HG03521 (cell line): ENCODE results near the gene GFER.
"Not testable (repeated sequence)": the region's sequence is repeated elsewhere in the genome, so short reads cannot be mapped to it uniquely, and the experiment has no call there.

ENCODE experiments used
- ATAC-seq: cut with Tn5 transposase; IDR thresholded peaks from one replicate; pipeline ENCODE4 v1.9.1; 2021; ENCODE audit warnings: mild to moderate bottlenecking, moderate library complexity; ENCODE audit not compliant: unreplicated experiment

Gene GFER

DNA sequence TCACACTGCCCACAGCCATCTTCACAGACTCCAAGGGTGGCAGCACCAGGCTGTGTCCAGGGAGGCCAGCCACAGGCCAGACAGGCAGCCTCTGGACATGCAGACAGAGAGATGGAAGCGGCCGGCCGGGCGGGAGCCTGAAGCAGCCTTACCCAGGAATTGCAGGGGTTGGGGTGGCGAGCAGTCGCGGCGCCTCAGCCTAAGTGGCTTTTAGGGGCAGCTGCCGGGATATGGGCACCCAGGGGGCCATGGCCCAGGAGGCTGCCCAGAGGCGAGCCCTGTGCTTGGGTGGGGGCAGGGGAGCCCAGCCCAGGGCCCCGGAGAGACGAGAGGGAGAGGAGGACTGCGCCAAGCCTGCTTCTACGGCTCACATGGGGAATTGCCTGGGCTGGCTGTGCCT, 41.3 kb downstream of the GFER start:
- no peak for ATAC-seq

DNA sequence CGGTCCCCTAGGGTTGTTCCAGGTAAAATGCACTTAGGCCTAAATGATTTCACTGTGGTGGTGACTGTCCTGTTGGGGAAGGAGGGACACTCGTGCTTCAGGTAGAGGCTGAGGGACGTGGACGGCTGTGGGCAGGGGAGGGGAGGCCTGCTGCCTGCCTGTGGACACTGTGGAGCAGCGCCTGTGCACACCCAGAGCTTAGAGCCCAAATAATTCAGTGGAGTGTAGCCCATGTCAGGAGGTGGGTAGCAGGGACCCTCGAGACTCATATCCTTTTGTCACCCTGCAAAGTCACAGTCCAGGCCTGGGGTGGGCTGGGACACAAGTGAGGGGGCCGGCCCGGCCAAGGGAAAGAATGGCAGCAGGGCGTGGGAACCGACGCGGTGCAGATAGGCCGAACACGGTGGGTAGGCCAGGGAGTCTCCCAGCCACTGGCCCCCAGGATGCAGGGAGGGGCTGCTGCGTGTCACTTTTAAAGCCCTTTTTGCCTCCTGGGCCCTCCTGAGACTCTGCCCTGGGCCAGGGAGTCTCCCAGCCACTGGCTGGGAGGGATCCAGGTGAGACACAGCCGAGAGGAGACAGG, 42.0 kb downstream of the GFER start:
- no peak for ATAC-seq

DNA sequence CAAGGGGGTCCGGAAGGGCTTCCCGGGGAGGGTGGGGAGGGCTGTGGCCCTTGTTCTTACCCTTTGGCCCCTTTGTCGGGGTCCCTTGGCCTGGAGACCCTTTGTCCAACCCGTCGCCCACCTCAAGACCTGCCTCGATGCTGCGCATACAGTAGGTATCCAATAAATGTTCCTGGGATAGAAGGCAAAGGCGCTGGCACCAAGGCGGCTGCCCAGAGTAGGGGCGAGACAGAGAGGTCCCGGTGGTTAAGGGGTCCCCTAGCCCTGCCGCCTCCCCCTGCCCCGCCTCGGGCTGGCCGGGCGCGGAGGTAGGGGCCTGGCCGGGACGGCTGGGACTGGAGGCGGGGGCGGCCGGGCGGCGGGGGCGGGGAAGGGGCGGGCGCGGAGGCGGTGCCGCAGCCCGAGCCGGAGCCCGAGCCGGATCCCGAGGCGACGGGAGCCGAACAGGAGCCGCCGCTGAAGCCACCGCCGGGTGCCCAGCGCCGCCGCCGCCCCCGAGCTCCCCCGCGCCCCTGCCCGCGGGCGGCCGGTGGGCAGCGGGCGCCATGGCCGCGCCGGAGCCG, 42.5 kb downstream of the GFER start, which contains the start of gene NHERF2:
Gene NHERF2, plus strand, starts transcription at position 442 of the 563 bp plus-strand sequence. Its CDS starts 104 bp downstream, at position 546.
- no peak for ATAC-seq

DNA sequence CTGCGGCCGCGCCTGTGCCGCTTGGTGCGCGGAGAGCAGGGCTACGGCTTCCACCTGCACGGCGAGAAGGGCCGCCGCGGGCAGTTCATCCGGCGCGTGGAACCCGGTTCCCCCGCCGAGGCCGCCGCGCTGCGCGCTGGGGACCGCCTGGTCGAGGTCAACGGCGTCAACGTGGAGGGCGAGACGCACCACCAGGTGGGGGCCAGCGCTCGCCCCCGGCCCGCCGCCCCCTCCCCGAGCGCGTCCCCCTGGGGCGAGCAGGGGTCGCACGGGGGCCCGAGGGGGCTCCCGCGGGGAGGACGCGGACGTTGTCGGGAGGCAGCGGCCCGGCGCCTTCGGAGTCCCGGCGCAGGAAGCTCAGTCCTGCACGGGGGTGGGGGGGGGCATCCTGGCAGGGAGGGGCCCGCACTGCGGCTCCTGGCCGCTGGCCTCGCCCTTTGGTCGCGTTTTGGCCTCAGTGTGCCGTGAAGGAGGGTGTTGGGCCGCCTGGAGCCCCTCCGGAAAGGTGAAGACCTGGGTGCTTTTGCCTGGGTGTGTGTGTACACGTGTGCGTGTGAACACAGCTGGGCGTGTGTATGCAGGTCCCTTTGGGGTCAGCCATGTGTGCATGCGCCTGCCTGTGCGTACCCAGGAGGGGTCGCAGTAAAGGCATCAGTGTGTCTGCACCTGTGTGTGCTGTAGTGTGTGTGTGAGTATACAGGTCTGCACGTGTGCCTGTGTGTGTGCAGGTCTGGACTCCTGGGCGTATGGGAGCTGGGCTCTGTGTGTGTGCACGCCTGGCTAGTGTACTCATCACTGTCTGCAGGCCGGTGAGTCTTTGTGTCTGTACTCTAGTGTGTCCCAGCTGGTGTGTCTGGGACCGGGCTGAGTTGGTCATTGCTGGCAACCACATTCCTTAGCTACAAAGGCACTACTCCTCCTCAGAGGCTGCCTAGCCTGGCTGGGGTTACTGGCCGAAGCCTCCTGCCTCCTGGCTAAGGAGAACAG, 43.3 kb downstream of the GFER start:
- no peak for ATAC-seq

DNA sequence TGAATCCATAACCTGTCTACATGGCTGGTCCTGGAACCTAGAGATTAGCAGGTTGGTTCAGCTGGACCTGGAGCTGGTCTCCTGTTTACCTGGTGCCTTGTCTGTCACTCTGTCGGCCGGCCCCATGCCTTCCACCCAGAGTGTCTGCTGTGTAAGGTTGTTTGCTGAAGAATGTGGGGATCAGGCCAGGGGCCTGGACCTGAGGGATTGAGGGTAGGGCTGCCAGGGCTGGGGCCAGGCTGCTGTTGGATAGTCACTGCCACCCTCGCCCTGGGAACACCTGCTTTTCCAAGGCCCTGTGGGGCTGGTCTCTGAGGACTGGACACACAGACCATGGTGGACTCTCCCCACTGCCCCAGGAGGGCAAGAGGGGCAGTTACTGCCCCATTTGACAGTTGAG, 44.2 kb downstream of the GFER start:
- no peak for ATAC-seq

DNA sequence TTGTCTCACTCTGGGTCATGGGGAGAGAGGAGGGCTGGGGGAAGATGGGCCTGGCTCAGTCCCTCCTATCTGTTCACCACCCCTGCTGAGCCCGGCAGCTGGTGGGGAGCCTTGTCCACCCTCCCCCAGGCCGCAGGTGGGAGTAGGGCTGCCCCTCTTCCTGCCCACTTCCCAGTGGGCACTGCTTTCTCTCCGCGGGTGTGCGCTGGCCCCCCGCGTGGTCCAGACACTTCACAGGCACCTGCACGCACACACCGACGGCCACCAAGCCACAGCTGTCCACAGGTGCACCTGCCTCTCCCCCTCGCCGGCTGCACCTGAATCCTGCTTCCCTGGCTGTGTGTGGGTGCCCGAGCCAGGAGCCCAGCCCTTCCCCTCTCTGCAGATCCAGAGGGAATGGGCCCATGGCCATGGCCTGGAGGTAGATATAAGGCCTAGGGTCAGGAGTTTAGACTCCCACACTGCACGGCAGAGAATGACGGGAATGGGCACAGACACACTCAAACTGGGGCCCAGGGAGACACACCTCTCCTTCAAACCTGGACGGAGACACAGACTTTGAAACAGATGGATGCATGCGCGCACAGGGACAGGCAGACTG, 44.7 kb downstream of the GFER start:
- ATAC-seq = no peak

DNA sequence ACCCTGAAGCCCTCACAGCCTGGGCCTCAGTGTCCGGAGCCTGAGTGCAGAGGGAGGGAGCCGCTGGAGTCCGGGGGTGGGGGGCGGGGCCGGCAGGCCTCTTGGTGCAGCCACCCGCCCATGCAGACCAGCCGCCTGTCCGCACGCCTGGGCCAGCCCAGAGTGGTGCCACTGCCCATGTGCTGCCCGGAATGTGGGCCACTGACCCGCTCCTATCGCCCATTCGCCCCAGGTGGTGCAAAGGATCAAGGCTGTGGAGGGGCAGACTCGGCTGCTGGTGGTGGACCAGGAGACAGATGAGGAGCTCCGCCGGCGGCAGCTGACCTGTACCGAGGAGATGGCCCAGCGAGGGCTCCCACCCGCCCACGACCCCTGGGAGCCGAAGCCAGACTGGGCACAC, 45.4 kb downstream of the GFER start:
- no peak for ATAC-seq

DNA sequence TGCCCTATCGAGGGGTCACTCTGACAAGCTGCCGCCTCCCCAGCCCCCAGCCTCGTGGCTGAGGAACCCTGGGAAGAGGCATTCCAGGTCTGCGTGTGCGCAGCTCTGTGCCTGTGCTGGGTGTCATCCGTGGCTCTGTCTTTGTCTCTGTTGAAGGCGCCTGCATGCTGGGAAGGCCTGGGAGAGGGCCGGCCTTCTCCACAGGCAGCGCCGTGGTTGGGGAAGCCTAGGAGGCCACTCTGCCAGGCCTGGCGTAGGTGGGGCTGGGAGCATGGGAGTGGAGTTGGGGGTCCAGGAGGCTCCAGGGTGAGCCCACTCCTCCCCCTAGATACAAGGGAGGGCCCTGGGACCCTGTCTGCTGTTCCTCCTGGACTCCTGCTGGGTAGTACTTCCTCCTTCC, 46.0 kb downstream of the GFER start:
- no peak for ATAC-seq

DNA sequence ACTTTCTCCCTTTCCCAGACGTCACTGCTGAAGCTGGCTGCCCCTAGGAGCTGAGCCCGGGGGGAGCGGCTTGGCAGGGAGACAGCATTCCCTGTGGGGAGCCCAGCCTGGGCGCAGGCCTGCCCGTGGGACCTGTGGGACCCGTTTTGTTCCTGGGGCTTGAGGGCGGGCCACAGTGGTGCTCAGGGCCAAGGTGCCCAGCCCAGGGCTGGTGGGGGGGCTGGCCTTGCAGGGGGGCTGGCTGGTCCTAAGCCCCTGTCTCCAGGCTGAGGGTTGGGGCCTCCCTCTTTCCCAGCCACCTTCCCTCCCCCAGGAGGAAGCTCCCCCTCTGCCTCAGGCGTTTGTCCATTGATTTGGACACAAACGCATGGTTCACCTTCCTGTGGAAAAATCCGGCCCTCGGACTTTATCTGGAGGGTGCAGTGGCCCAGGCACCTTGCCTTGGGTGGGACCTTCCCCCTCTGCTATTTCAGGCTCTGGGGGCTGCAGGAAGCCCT, 47.1 kb downstream of the GFER start:
- ATAC-seq = no peak

DNA sequence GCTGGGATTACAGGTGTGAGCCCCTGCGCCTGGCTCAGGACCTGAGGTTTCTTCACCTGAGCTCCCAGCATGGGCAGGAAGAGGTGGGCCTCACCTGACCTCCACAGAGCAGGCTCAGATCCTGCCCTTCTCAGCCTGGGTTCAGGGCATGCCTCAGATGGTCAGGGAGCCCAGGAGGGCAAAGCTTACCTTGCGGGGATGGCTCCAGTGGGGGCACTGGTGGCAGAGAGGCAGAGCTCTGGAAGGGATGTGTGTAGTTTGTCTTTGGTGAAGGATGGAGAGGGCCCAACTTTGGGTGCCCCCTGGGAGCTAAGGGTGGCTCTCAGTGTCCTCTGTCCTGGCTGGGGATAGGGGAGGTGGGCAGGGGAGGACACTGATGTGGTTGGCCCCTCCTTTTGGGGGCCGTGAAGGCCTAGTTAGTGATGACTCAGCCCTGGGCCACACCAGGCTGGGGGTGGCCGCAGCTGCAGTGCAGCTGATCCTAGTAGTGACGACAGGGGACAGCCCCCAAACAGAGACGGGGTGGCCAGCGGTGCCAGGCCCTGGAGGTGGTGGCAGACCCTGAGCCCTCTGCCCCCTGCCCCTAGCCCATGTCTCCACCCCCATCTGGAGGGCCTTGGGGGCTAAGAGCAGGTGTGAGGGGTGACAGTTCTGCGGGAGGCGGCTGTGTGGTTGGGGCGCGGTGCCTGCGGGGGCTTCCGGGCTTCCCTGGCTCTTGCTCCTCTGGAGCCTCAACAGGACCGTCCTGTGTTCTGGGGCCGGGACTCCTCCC, 48.5 kb downstream of the GFER start:
- no peak for ATAC-seq

DNA sequence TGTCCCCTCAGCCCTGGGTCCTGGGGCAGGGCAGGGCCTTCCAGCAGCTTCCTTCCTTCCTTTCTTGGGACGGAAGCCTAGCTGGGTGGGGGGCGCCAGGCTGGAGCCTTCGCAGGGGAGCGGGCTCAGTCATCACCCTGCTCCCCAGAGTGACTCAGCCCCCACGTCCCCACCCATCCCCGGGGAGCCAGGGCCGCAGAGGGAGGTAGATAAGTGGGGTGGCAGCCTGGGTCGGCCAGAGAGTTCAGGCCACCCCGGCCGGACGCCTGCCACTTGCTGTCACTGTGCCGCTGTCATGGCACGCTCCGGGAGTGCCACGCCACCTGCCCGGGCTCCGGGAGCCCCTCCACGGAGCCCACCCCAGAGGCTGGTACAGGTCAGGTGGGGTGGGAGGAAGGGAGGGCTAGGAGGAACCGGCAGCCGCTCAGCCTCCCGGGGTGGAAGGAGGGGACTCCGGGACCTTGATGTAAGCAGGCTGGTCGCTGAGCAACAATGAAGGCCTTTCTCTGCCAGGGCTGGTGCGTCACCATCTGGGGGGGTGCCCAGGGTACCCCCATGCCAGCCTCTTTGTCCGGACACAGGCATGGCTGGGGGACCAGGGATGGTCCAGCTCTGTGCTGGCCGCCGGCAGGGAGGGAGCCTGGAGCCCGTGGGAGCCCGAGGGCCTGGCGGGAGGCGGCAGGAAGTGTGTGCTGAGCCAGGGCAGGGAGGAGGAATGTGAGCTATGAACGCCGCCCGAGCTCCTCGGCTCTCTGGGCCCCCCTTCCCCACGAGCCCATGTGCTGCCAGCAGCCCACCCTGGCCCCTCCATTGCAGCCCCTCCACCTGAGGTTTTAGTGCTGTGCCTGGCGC, 49.3 kb downstream of the GFER start:
- no peak for ATAC-seq

DNA sequence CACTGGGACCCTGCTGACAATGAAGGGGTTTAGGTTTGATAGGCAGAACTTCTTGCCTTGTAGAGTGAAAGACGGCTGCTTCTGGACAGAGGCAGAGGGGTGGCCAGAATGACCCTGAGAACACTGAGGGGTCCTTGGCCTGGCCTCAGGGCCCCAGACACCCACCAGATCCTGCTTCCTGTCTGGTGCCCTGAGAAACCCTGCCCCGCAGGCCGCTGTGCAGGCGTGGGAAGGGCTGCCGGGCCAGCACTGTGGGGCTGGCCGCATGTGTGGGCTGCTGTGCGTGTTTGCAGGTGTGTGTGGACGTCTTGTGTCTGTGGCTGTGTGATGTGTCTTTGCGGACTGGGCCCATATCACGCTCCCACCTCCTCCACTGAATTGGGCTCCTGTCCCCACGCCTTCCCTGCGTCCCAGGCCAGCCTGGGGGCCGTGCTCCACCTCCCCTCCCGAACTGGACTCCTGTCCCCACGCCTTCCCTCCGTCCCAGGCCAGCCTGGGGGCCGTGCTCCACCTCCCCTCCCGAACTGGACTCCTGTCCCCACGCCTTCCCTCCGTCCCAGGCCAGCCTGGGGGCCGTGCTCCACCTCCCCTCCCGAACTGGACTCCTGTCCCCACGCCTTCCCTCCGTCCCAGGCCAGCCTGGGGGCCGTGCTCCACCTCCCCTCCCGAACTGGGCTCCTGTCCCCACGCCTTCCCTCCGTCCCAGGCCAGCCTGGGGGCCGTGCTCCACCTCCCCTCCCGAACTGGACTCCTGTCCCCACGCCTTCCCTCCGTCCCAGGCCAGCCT, 50.1 kb downstream of the GFER start:
- not testable (repeated sequence) for ATAC-seq

DNA sequence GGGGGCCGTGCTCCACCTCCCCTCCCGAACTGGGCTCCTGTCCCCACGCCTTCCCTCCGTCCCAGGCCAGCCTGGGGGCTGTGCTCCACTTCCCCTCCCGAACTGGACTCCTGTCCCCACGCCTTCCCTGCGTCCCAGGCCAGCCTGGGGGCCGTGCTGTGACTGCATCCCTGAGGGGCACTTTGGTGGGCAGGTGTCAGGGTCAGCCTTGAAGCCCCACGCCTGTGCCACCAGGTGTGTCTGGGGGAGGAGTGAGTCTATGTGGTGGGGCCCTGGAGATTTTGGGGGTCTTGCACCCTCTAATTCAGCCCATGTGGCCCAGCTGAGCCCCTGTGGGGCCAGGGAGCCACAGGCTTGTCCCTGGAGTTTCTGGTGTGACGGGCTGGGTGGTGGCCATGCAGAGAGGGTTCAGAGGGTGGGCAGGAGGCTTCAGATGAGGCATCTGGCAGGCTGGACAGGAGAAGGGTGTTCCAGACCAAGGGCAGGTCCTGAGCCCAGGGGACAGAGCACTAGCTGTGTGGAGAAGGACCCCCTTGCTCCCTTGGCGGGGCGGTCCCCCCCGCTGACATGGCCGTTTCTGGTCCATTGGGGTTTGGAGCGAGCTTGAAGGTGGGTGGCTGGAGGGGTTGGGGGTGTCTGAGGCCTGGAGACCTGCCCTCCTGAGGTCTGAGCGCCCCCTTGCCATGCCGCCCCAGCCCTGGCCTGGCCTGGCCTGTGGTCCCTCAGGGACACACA, 50.9 kb downstream of the GFER start:
- ATAC-seq = no peak

DNA sequence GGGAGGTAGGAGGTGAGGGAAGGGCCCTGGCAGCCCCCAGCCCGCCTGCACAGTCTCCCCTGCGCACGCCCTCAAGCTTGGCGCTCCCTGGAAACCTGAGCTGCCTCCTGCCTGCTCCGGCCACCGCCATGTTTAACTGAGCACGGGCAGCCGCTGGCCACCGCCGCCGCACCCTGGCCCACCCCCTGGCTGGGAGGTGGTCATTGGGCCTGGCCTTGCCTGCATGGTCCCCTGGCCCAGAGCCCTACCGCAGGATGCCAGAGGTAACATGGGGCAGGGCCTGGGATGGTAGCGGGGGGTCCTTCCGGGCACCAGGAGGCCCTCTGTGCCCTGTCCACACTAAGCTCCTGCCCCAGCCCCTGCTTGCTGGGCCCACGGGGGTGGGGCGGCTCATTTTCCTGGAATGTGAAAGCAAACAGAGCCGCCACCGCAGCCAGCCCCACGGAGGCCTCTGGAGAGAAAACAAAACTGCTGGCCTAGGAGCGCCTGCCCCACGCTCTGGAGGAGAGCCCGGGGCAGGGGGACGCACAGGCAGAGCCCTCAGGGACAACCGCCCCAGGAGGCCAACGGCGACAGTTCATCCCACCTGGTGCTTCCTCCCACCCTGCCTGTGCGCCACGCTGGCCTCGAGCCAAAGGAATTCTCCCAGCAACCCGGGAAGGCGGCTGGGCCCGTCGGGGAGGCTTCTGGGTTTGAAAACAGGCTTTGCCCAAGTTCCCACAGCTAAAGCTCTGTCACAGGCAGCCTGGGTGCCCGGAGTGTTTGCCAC, 51.6 kb downstream of the GFER start:
- no peak for ATAC-seq

DNA sequence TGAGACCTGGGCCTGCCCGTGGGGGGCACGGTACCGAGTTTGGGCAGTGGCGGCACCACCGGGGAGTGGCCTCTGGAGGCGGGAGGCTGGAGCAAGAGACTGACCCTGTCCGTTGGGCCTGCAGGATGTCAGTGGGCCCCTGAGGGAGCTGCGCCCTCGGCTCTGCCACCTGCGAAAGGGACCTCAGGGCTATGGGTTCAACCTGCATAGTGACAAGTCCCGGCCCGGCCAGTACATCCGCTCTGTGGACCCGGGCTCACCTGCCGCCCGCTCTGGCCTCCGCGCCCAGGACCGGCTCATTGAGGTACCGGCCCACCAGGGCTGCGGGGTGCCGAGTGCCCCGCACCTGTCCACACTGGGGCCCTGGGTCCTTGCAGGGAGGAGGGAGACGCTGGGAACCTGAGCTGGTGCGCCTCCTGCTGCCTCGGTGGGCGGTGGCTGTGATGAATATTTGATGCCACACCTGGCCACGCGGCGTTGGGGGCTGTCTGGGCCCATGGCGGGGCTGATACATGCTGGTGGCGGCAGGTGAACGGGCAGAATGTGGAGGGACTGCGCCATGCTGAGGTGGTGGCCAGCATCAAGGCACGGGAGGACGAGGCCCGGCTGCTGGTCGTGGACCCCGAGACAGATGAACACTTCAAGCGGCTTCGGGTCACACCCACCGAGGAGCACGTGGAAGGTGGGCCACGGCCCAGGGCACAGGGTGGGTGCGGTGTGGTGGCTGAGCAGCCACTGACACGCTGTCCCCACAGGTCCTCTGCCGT, 52.4 kb downstream of the GFER start:
- ATAC-seq = no peak

DNA sequence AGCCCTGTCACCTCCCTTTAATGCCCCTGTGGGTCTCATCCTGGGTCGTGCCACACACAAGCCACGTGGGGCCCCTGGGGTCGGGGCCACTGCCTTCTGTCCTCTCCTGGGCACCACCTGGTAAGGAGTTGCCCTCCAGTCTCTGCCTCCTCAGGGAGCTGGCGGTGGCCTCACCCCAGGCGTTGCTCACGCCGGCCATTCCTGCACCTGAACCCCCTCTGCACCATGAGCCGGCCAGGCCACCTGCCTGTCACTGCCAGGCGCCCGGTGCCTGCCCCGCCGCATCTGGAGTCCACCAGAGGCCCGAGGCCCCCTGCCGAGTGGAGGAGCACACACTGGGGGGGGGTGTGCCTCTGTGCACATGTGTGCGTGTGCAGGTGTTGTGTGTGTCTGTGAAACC, 53.1 kb downstream of the GFER start:
- ATAC-seq = no peak
